GM12878 (cell line): ENCODE results near the gene OR2S2. TPM values are rescaled to one million over a fixed set of nuclear protein-coding genes. Genes with fewer than 3 reads are reported as not detected.

Source experiments
- ATAC-seq: fragments of 200-7000 bp; cut with Tn5 transposase; 3 replicates; pipeline ENCODE4 v1.9.1; 2020; ENCODE audit warnings: mild to moderate bottlenecking, moderate library complexity
- BruUV-seq: library from RNA; stranded (reverse); fragments of 400-500 nt; replicated peaks from 2 replicates; lab custom pipeline; 2021; lab: Mats Ljungman, UMichigan
- CTCF ChIA-PET: fragments of 300-600 bp; sonication (Branson Sonifier 250); formaldehyde crosslinking; extraction: SDS; loops from one replicate; lab custom pipeline; 2021; ENCODE audit warnings: inconsistent platforms; lab: Yijun Ruan, JAX
- POLR2A ChIA-PET: fragments of 350-600 bp; formaldehyde crosslinking; extraction: SDS; loops from one replicate; lab custom pipeline; 2021; ENCODE audit warnings: inconsistent platforms; lab: Charles Lee
- RAD21 ChIA-PET: fragments of 300-600 bp; sonication (Branson Sonifier 250); formaldehyde crosslinking; loops from one replicate; lab custom pipeline; 2023; ENCODE audit warnings: antibody characterized with exemption; ENCODE audit not compliant: unreplicated experiment; lab: Charles Lee
- SMC1A ChIA-PET: fragments of 300-600 bp; sonication (Branson Sonifier 250); formaldehyde crosslinking; loops from one replicate; lab custom pipeline; 2023; ENCODE audit not compliant: unreplicated experiment, uncharacterized antibody; lab: Charles Lee
- DNase-seq: peaks from one replicate; pipeline ENCODE4 v3.0.0-alpha.2; 2011; ENCODE audit warnings: low read depth, low spot score
- FAIRE-seq: peaks from 3 replicates; lab custom pipeline; 2011; peaks lifted over from hg19 to GRCh38; lab: Jason Lieb, UNC
- H2AFZ ChIP-seq: 2 replicates; pipeline ENCODE4 v1.6.0; 2011; ENCODE audit warnings: low read depth, low read length, control low read depth; ENCODE audit not compliant: control insufficient read depth
- H3K27ac ChIP-seq: 2 replicates; pipeline ENCODE4 v1.5.1; 2011; ENCODE audit warnings: control low read depth; ENCODE audit not compliant: control insufficient read depth, insufficient read depth
- H3K27me3 ChIP-seq, 2 experiments: replicated peaks in 1 of 2; 2 replicates each; pipeline versions ENCODE4 v1.6.0 to v1.6.1; 2011; ENCODE audit warnings: low read length in 1 of 2; ENCODE audit not compliant: control insufficient read depth in 2 of 2, insufficient read depth in 2 of 2
- H3K36me3 ChIP-seq, 2 experiments: 2 replicates each; pipeline ENCODE4 v1.5.1; 2011; ENCODE audit warnings: low read length in 1 of 2; ENCODE audit not compliant: control insufficient read depth in 2 of 2, insufficient read depth in 2 of 2
- H3K4me1 ChIP-seq: 2 replicates; pipeline ENCODE4 v1.6.1; 2011; ENCODE audit warnings: mild to moderate bottlenecking, low read length, moderate library complexity, mixed read lengths; ENCODE audit not compliant: control insufficient read depth, insufficient read depth
- H3K4me2 ChIP-seq: 2 replicates; pipeline ENCODE4 v1.6.0; 2011; ENCODE audit warnings: control low read depth; ENCODE audit not compliant: control insufficient read depth, insufficient read depth
- H3K4me3 ChIP-seq: fragments of 200-600 bp; sonication (generic); 2 replicates; pipeline ENCODE4 v1.5.1; 2016
- H3K79me2 ChIP-seq: 2 replicates; pipeline ENCODE4 v1.6.0; 2011; ENCODE audit warnings: low read length; ENCODE audit not compliant: control insufficient read depth, insufficient read depth
- H3K9ac ChIP-seq: 2 replicates; pipeline ENCODE4 v1.8.0; 2011; ENCODE audit warnings: low read length, control low read depth, mixed read lengths; ENCODE audit not compliant: control insufficient read depth, insufficient read depth
- H3K9me3 ChIP-seq: replicated peaks from 3 replicates; pipeline ENCODE4 v1.5.1; 2011; ENCODE audit warnings: mild to moderate bottlenecking, low read length; ENCODE audit not compliant: control insufficient read depth, insufficient read depth
- H4K20me1 ChIP-seq: 2 replicates; pipeline ENCODE4 v1.6.0; 2011; ENCODE audit not compliant: control insufficient read depth, insufficient read depth
- ATF3 ChIP-seq: IDR thresholded peaks from 2 replicates; pipeline ENCODE4 v1.6.1; 2011; ENCODE audit warnings: low read depth, mild to moderate bottlenecking, low read length, moderate library complexity, borderline replicate concordance; ENCODE audit errors: extremely low read depth
- NFIC ChIP-seq: IDR thresholded peaks from 2 replicates; pipeline ENCODE4 v1.6.1; 2012; ENCODE audit warnings: low read depth, mild to moderate bottlenecking, inconsistent platforms, low read length, moderate library complexity
- POLR2AphosphoS5 ChIP-seq: IDR thresholded peaks from 2 replicates; pipeline ENCODE4 v1.6.1; 2011; ENCODE audit warnings: mild to moderate bottlenecking, low read length, inconsistent platforms
- POU2F2 ChIP-seq: IDR thresholded peaks from 3 replicates; pipeline ENCODE4 v1.6.1; 2011; ENCODE audit warnings: low read depth, mild to moderate bottlenecking, low read length, borderline replicate concordance
- RCOR1 ChIP-seq: conservative IDR thresholded peaks from 2 replicates; pipeline ENCODE4 v1.6.1; 2012; ENCODE audit warnings: low read depth, low read length, improper control_type of control experiment
- SREBF2 ChIP-seq: IDR thresholded peaks from 2 replicates; pipeline ENCODE4 v1.6.1; 2012; ENCODE audit warnings: mild to moderate bottlenecking, low read length
- SUPT20H ChIP-seq: IDR thresholded peaks from 2 replicates; pipeline ENCODE4 v1.6.1; 2011; ENCODE audit warnings: low read depth, mild to moderate bottlenecking, low read length, moderate library complexity, borderline replicate concordance; ENCODE audit not compliant: control insufficient read depth
- ZBTB11 ChIP-seq: fragments of 450-650 bp; formaldehyde crosslinking; IDR thresholded peaks from 2 replicates; pipeline ENCODE4 v1.5.0; 2022; ENCODE audit warnings: mild to moderate bottlenecking, missing genetic modification characterization
- ZNF274 ChIP-seq: IDR thresholded peaks from one replicate; pipeline ENCODE4 v1.8.0; 2011; ENCODE audit not compliant: insufficient read length, insufficient read depth
- WGBS: methylation state at CpG from one replicate; pipeline ENCODE4 v1.1.6; 2016; ENCODE audit warnings: low lambda C conversion rate; ENCODE audit not compliant: insufficient replicate concordance, insufficient coverage; ENCODE audit errors: missing lambda C conversion rate; 5-methylcytosine and 5-hydroxymethylcytosine counted together
- in situ Hi-C: fragments of 300-500 bp; cut with MboI; formaldehyde crosslinking; loops from 9 replicates; pipeline ENCODE4 v1.14.3; 2018; ENCODE audit warnings: mixed read lengths
- intact Hi-C: fragments of 100-400 bp; cut with micrococcal nuclease; formaldehyde crosslinking; loops from one replicate; pipeline ENCODE4 v1.14.2; 2022; ENCODE audit not compliant: unreplicated experiment
- polyA plus RNA-seq, 11 experiments: library from polyadenylated mRNA; depleted of rRNA in 4 of 11; unstranded in 6 of 11; stranded (reverse) in 5 of 11; fragments of >200 nt; fragmentation: Nextera tagmentation in 4 of 11; fragmentation: Illumina TruSeq in 1 of 11; extraction: Ambion mirVana in 4 of 11; extraction: Trizol in 1 of 11; gene quantifications; 1 replicate in 1 of 11; 2 replicates in 10 of 11; pipeline versions ENCODE4 v1.2.1 to v1.2.3, GENCODE V29; 2011 to 2016; ENCODE audit warnings: inconsistent platforms in 2 of 11, missing spikeins in 2 of 11, low read depth in 1 of 11
- total RNA-seq, 4 experiments: library from RNA; depleted of rRNA in 3 of 4; stranded (reverse); fragments of >200 nt in 3 of 4; fragmentation: Illumina TruSeq in 1 of 4; extraction: Trizol in 1 of 4; gene quantifications; 2 replicates each; pipeline versions ENCODE4 v1.2.1 to v1.2.3, GENCODE V29; 2013 to 2021

Gene OR2S2
- total and polyA plus RNA-seq, 10 of the 15 experiments (the other 5 are each of a cell fraction or from before 2014, with no cell fraction given): not detected

DNA sequence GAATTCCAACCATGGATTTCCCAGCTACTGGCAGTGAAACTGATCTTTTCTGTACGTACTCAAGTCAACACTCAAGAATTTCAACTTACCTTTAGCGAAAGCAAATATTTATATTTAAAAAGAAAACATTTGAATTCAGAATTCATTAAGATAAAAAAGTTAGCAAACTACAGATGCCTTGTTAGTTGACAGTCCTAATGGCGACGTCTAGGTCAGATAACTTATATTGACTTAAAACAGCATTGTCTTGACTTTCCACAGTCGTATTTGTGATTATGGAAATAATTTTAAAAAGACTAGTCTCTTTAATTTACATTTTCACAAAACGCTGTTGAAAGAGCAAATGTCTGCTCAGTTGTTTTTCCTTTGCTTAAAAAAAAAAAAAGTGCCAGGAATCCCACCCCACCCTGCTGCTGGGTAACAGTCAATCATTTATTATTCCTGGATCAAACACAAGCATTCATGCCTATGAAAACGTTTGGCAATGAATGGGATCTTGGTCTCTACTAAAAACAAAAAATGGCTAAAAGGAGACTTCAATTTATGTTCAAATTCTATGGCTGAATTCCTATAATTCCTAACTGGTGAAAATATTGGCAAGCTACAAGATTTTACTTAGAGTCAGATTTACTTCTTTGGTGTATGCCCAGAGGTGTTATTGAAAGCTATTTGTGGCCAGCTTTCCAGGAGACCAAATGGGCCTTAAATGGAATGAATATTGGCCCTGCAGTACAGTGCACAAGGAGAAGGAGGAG, 22.0 kb downstream of the OR2S2 start:
- no peak for FAIRE-seq
- no peaks in the 10 kb centered on the region for H3K9me3 ChIP-seq
- CTCF ChIA-PET: interaction anchor here (0.8 to 1.8 kb wide), 2 partner anchors 10 to 61 kb away, joined by 3 to 5 read pairs; no protein-coding TSS in a partner anchor

More for the DNA sequence above, 22.0 kb downstream of the OR2S2 start:
- Histone ChIP-seq H2AFZ (no peak overlapping the region), H3K27me3 (no peaks in the 10 kb centered on the region), H3K36me3 (no peaks in the 10 kb centered on the region), H3K4me3 (no peak overlapping the region), H4K20me1 (no peaks in the 10 kb centered on the region), H3K79me2 (no peaks in the 10 kb centered on the region), H3K4me1 (peaks cover 3% of the 10 kb centered on the region), H3K9ac (no peak overlapping the region), H3K4me2 (no peak overlapping the region), H3K27ac (no peak overlapping the region)
- no peak for ATAC-seq
- no peak for TF ChIP-seq POU2F2
- TF ChIP-seq RCOR1: no peak
- TF ChIP-seq NFIC: no peak
- no peak for TF ChIP-seq POLR2AphosphoS5
- no peak for TF ChIP-seq ZNF274
- TF ChIP-seq ZBTB11 (CRISPR knock-in tag): no peak
- TF ChIP-seq SUPT20H: no peak
- TF ChIP-seq SREBF2: no peak
- TF ChIP-seq ATF3: no peak
- no TSS peak for BruUV-seq
- intact Hi-C loops: no loop called here
- 55% methylated on average over 7 of the region's 7 CpGs for WGBS
- ChIA-PET SMC1A (no interaction called here), RAD21 (no interaction called here), POLR2A (no interaction called here)
- in situ Hi-C loops: no loop called here
- no peak for DNase-seq
